ENCODE results near the gene PLCB1.
A peak's percentile ranks its signal among the peaks of the same experiment; 100 is the strongest.
"Not testable (repeated sequence)": the region's sequence is repeated elsewhere in the genome, so short reads cannot be mapped to it uniquely, and the experiment has no call there.

The PLCB1 gene

GRCh38 chr20:8131598-8132483 lies at the start of gene PLCB1:
Gene PLCB1 (plus strand): TSS chr20:8132266. CDS start chr20:8132652, 386 bp downstream.
- DNase-seq: peak; percentile 76

GRCh38 chr20:8082989-8083388 lies 49.1 kb upstream of the PLCB1 start:
- no peak for DNase-seq

- no peak for DNase-seq
Observed at GRCh38 chr20:8089668-8090067, 42.4 kb upstream of the PLCB1 start.

GRCh38 chr20:8094415-8094818 lies 37.6 kb upstream of the PLCB1 start:
- DNase-seq: no peak

- DNase-seq: no peak
Observed at GRCh38 chr20:8094850-8095249, 37.2 kb upstream of the PLCB1 start.

- no peak for DNase-seq
Observed at GRCh38 chr20:8095648-8096572, 36.2 kb upstream of the PLCB1 start.

GRCh38 chr20:8097307-8097706 lies 34.8 kb upstream of the PLCB1 start:
- no peak for DNase-seq

- DNase-seq: no peak
Observed at GRCh38 chr20:8104252-8104651, 27.8 kb upstream of the PLCB1 start.

GRCh38 chr20:8114612-8115011 lies 17.5 kb upstream of the PLCB1 start:
- DNase-seq: not testable (repeated sequence)

- no peak for DNase-seq
Observed at GRCh38 chr20:8115436-8115835, 16.6 kb upstream of the PLCB1 start.

- DNase-seq: no peak
Observed at GRCh38 chr20:8116067-8116811, 15.8 kb upstream of the PLCB1 start.

- no peak for DNase-seq
Observed at GRCh38 chr20:8117636-8118035, 14.4 kb upstream of the PLCB1 start.

- DNase-seq: no peak
Observed at GRCh38 chr20:8118039-8118438, 14.0 kb upstream of the PLCB1 start.

GRCh38 chr20:8118760-8119159 lies 13.3 kb upstream of the PLCB1 start:
- DNase-seq: no peak

- DNase-seq: no peak
Observed at GRCh38 chr20:8121666-8122065, 10.4 kb upstream of the PLCB1 start.

- DNase-seq: no peak
Observed at GRCh38 chr20:8124639-8125038, 7.4 kb upstream of the PLCB1 start.

- no peak for DNase-seq
Observed at GRCh38 chr20:8126181-8126580, 5.9 kb upstream of the PLCB1 start.

- DNase-seq: no peak
Observed at GRCh38 chr20:8126841-8127378, 5.2 kb upstream of the PLCB1 start.

GRCh38 chr20:8127553-8128255 lies 4.4 kb upstream of the PLCB1 start:
- no peak for DNase-seq

GRCh38 chr20:8128291-8129060 lies 3.6 kb upstream of the PLCB1 start:
- DNase-seq: no peak

Measured in NCI-H2029 (cell line).